DND-41 (cell line): ENCODE measurements around the gene GAS7.
A peak's percentile ranks its signal among the peaks of the same experiment; 100 is the strongest.

ENCODE experiments used
- ATAC-seq: fragments of 200-7000 bp; cut with Tn5 transposase; 3 replicates; pipeline ENCODE4 v1.9.1; 2021; ENCODE audit warnings: low read depth; ENCODE audit not compliant: insufficient read depth
- DNase-seq: peaks from one replicate; pipeline ENCODE4 v3.0.0-alpha.2; 2020
- H2AFZ ChIP-seq: 2 replicates; pipeline ENCODE4 v1.6.0; 2012; ENCODE audit warnings: low read depth, low read length
- H3K27ac ChIP-seq: 2 replicates; pipeline ENCODE4 v1.5.1; 2012; ENCODE audit warnings: low read length, inconsistent platforms
- H3K27me3 ChIP-seq: fragments of 200-600 bp; sonication (generic); 2 replicates; pipeline ENCODE4 v1.6.0; 2012; ENCODE audit warnings: low read length, mild to moderate bottlenecking, inconsistent platforms; ENCODE audit not compliant: insufficient read depth, poor library complexity
- H3K36me3 ChIP-seq: 2 replicates; pipeline ENCODE4 v1.5.1; 2012; ENCODE audit warnings: low read length, inconsistent platforms; ENCODE audit not compliant: insufficient read depth
- H3K4me1 ChIP-seq: 2 replicates; pipeline ENCODE4 v1.5.1; 2012; ENCODE audit warnings: mild to moderate bottlenecking, low read length; ENCODE audit not compliant: insufficient read depth
- H3K4me2 ChIP-seq: 2 replicates; pipeline ENCODE4 v1.6.0; 2012; ENCODE audit warnings: mild to moderate bottlenecking, moderate library complexity, low read length, inconsistent platforms; ENCODE audit not compliant: insufficient read depth
- H3K4me3 ChIP-seq, 2 experiments: fragments of 200-600 bp in 1 of 2; shearing (Covaris generic) in 1 of 2; 2 replicates each; pipeline ENCODE4 v1.5.1; 2012 to 2016; ENCODE audit warnings: inconsistent platforms in 2 of 2, low read length in 2 of 2, mild to moderate bottlenecking in 2 of 2, low read depth in 1 of 2, moderate library complexity in 1 of 2
- H3K79me2 ChIP-seq: 2 replicates; pipeline ENCODE4 v1.6.0; 2012; ENCODE audit warnings: low read length, inconsistent platforms; ENCODE audit not compliant: insufficient read depth
- H3K9ac ChIP-seq: 2 replicates; pipeline ENCODE4 v1.6.0; 2012; ENCODE audit warnings: low read depth, mild to moderate bottlenecking, inconsistent platforms, low read length, moderate library complexity
- H3K9me3 ChIP-seq: 2 replicates; pipeline ENCODE4 v1.5.1; 2012; ENCODE audit warnings: low read length, moderate library complexity, mild to moderate bottlenecking, inconsistent platforms; ENCODE audit not compliant: insufficient read depth, severe bottlenecking
- H4K20me1 ChIP-seq: 2 replicates; pipeline ENCODE4 v1.6.0; 2012; ENCODE audit warnings: low read length; ENCODE audit not compliant: insufficient read depth
- EZH2 ChIP-seq: IDR thresholded peaks from 3 replicates; pipeline ENCODE4 v1.6.1; 2012; ENCODE audit warnings: borderline replicate concordance, low read depth, mild to moderate bottlenecking, moderate library complexity, low read length, inconsistent platforms; ENCODE audit not compliant: severe bottlenecking
- TF ChIP-seq, protein P1 (sequence below): IDR thresholded peaks from 2 replicates; pipeline ENCODE4 v1.5.1; 2012; ENCODE audit warnings: borderline replicate concordance, low read length, moderate library complexity, mild to moderate bottlenecking; ENCODE audit not compliant: poor library complexity, severe bottlenecking; ENCODE audit errors: extremely low read depth

Gene GAS7

GRCh38 chr17:10219193-10219592 is 20.8 kb upstream of the GAS7 start:
- ATAC-seq = no peak
- H3K4me3 ChIP-seq = no peak overlapping the region
- no peaks in the 10 kb centered on the region for H3K79me2 ChIP-seq
- H3K27ac ChIP-seq = no peak overlapping the region
- no peaks in the 10 kb centered on the region for H3K4me1 ChIP-seq
- H3K27me3 ChIP-seq = no peaks in the 10 kb centered on the region
- no peak overlapping the region for H3K9ac ChIP-seq
- TF ChIP-seq, protein P1, sequence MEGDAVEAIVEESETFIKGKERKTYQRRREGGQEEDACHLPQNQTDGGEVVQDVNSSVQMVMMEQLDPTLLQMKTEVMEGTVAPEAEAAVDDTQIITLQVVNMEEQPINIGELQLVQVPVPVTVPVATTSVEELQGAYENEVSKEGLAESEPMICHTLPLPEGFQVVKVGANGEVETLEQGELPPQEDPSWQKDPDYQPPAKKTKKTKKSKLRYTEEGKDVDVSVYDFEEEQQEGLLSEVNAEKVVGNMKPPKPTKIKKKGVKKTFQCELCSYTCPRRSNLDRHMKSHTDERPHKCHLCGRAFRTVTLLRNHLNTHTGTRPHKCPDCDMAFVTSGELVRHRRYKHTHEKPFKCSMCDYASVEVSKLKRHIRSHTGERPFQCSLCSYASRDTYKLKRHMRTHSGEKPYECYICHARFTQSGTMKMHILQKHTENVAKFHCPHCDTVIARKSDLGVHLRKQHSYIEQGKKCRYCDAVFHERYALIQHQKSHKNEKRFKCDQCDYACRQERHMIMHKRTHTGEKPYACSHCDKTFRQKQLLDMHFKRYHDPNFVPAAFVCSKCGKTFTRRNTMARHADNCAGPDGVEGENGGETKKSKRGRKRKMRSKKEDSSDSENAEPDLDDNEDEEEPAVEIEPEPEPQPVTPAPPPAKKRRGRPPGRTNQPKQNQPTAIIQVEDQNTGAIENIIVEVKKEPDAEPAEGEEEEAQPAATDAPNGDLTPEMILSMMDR = no peak
- no peak for TF ChIP-seq EZH2
- no peak for DNase-seq
- H2AFZ ChIP-seq = no peak overlapping the region
- no peak overlapping the region for H3K4me2 ChIP-seq
- no peaks in the 10 kb centered on the region for H4K20me1 ChIP-seq
- H3K9me3 ChIP-seq = peaks cover 5% of the 10 kb centered on the region
- H3K36me3 ChIP-seq = no peaks in the 10 kb centered on the region

GRCh38 chr17:10217916-10218315 is 19.5 kb upstream of the GAS7 start:
- no peaks in the 10 kb centered on the region for H3K27me3 ChIP-seq
- no peak overlapping the region for H2AFZ ChIP-seq
- no peaks in the 10 kb centered on the region for H3K4me1 ChIP-seq
- H3K4me3 ChIP-seq = no peak overlapping the region
- H3K9me3 ChIP-seq = peaks cover 3% of the 10 kb centered on the region
- no peak for DNase-seq
- H3K27ac ChIP-seq = no peak overlapping the region
- H4K20me1 ChIP-seq = no peaks in the 10 kb centered on the region
- H3K36me3 ChIP-seq = no peaks in the 10 kb centered on the region
- TF ChIP-seq EZH2 = no peak
- TF ChIP-seq, protein P1 = no peak
- peak; percentile 52; the same call in 1 of the 3 replicates for ATAC-seq
- H3K79me2 ChIP-seq = no peaks in the 10 kb centered on the region
- no peak overlapping the region for H3K4me2 ChIP-seq
- H3K9ac ChIP-seq = no peak overlapping the region

GRCh38 chr17:10216213-10216938 is 18.0 kb upstream of the GAS7 start:
- Histone ChIP-seq H3K79me2 (no peaks in the 10 kb centered on the region), H3K4me3 (no peak overlapping the region), H3K27ac (no peak overlapping the region), H3K27me3 (no peaks in the 10 kb centered on the region), H3K9ac (no peak overlapping the region), H4K20me1 (no peaks in the 10 kb centered on the region), H3K4me2 (no peak overlapping the region), H3K9me3 (no peaks in the 10 kb centered on the region), H3K4me1 (no peaks in the 10 kb centered on the region), H2AFZ (no peak overlapping the region), H3K36me3 (no peaks in the 10 kb centered on the region)
- no peak for TF ChIP-seq EZH2
- DNase-seq (no peak), ATAC-seq (no peak)

- TF ChIP-seq EZH2 = no peak
- TF ChIP-seq, protein P1 = no peak
- no peak for DNase-seq
- H3K79me2 ChIP-seq = no peaks in the 10 kb centered on the region
- no peaks in the 10 kb centered on the region for H3K4me1 ChIP-seq
- H3K4me2 ChIP-seq = no peak overlapping the region
- H3K9me3 ChIP-seq = no peaks in the 10 kb centered on the region
- no peak overlapping the region for H2AFZ ChIP-seq
- no peak overlapping the region for H3K4me3 ChIP-seq
- ATAC-seq = no peak
- no peaks in the 10 kb centered on the region for H3K27me3 ChIP-seq
- H3K9ac ChIP-seq = no peak overlapping the region
- no peaks in the 10 kb centered on the region for H4K20me1 ChIP-seq
- H3K27ac ChIP-seq = no peak overlapping the region
- no peaks in the 10 kb centered on the region for H3K36me3 ChIP-seq
Observed at GRCh38 chr17:10215286-10215685, 16.9 kb upstream of the GAS7 start.
